Esophagus muscularis mucosa (tissue), 4 donors: Measurements from ENCODE around the gene MYH7B. TPM values are rescaled to one million over a fixed set of nuclear protein-coding genes. Genes with fewer than 3 reads are reported as not detected.

ENCODE experiments used
- DNase-seq: peaks from one replicate; pipeline ENCODE4 v3.0.0-alpha.2; 2017; ENCODE audit errors: extremely low spot score
- H3K27ac ChIP-seq, 4 donors: fragments of 200-600 bp; sonication (generic); replicated peaks in 1 of 4; 1 replicate in 3 of 4; 2 replicates in 1 of 4; pipeline ENCODE4 v1.5.1; 2016 to 2019; ENCODE audit warnings: mild to moderate bottlenecking in 1 of 4
- H3K27me3 ChIP-seq, 4 donors: fragments of 200-600 bp; sonication (generic); one replicate each; pipeline versions ENCODE4 v1.5.1 to v1.6.0; 2016 to 2019
- H3K36me3 ChIP-seq, 4 donors: fragments of 200-600 bp; sonication (generic); one replicate each; pipeline ENCODE4 v1.5.1; 2016 to 2019
- H3K4me1 ChIP-seq, 4 donors: fragments of 200-600 bp; sonication (generic); one replicate each; pipeline ENCODE4 v1.5.1; 2016 to 2019
- H3K4me3 ChIP-seq, 4 donors: fragments of 200-600 bp; sonication (generic); 1 replicate in 2 of 4; 2 replicates in 2 of 4; pipeline ENCODE4 v1.5.1; 2016 to 2019; ENCODE audit warnings: mild to moderate bottlenecking in 4 of 4, moderate library complexity in 1 of 4
- H3K9me3 ChIP-seq, 4 donors: fragments of 200-600 bp; sonication (generic); 1 replicate in 3 of 4; 2 replicates in 1 of 4; pipeline ENCODE4 v1.5.1; 2016 to 2019
- EP300 ChIP-seq: sonication (generic); formaldehyde crosslinking; IDR thresholded peaks from one replicate; pipeline ENCODE4 v1.6.1; 2017; ENCODE audit warnings: antibody characterized with exemption
- POLR2A ChIP-seq: fragments of 450-650 bp; IDR thresholded peaks from one replicate; pipeline ENCODE4 v1.6.1; 2017; ENCODE audit warnings: antibody characterized with exemption, moderate library complexity, mild to moderate bottlenecking, low read depth
- POLR2AphosphoS5 ChIP-seq, 2 donors: sonication (generic); formaldehyde crosslinking; IDR thresholded peaks; one replicate each; pipeline ENCODE4 v1.6.1; 2017; ENCODE audit warnings: antibody characterized with exemption in 2 of 2
- WGBS: methylation state at CpG from one replicate; pipeline ENCODE4 v1.1.5; 2018; 5-methylcytosine and 5-hydroxymethylcytosine counted together
- intact Hi-C: fragments of 100-400 bp; cut with DNase I; formaldehyde crosslinking; loops from one replicate; pipeline ENCODE4 v1.15.1; 2023
- total RNA-seq, 4 donors: library from RNA; depleted of rRNA; stranded (reverse); fragments of >200 nt; gene quantifications; one replicate each; pipeline versions ENCODE4 v1.1.0 to v1.2.1, GENCODE V29; 2016
- TF ChIP-seq, protein P1 (sequence below), 3 experiments: fragments of 200-600 bp in 2 of 3; fragments of 450-650 bp in 1 of 3; sonication (generic) in 2 of 3; IDR thresholded peaks; one replicate each; pipeline ENCODE4 v1.5.1; 2017 to 2019; ENCODE audit warnings: antibody characterized with exemption in 3 of 3, mild to moderate bottlenecking in 2 of 3, moderate library complexity in 1 of 3

The MYH7B gene
- total RNA-seq, 4 donors from 2014 or later: 0.17 to 0.84 (median 0.37) TPM

DNA sequence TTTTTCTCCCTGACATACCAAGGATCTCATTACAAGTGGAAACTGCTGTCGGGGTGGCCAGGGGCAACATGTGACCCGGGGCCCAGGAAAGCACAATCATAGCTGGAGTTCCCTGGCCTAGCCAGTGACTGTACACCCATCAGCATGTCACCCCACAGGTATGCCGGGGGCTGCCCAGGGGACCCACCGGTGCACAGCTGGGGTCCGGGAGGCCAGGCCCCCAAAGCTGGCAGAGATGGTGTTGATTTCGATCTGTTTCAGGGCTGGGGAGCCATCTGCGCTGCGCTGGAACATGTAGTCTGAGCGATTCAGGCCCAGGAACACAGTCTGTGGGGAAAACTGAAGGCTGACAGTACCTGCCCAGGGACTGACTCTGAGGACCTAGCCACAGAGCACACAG is 13.4 kb upstream of the MYH7B start:
- H3K27me3 ChIP-seq: no peaks in the 10 kb centered on the region
- DNase-seq: no peak
- no peak overlapping the region for H3K27ac ChIP-seq
- peaks cover 0 to 65% (median 32%) of the 10 kb centered on the region in 4 donors for H3K36me3 ChIP-seq
- WGBS: 95% methylated on average over 5 of the region's 9 CpGs
- intact Hi-C loops: no loop called here
- peaks cover 20 to 31% (median 23%) of the 10 kb centered on the region in 4 donors for H3K4me1 ChIP-seq
- no peak for TF ChIP-seq POLR2AphosphoS5 (IDR thresholded peaks at IDR 0.05)
- TF ChIP-seq, protein P1, sequence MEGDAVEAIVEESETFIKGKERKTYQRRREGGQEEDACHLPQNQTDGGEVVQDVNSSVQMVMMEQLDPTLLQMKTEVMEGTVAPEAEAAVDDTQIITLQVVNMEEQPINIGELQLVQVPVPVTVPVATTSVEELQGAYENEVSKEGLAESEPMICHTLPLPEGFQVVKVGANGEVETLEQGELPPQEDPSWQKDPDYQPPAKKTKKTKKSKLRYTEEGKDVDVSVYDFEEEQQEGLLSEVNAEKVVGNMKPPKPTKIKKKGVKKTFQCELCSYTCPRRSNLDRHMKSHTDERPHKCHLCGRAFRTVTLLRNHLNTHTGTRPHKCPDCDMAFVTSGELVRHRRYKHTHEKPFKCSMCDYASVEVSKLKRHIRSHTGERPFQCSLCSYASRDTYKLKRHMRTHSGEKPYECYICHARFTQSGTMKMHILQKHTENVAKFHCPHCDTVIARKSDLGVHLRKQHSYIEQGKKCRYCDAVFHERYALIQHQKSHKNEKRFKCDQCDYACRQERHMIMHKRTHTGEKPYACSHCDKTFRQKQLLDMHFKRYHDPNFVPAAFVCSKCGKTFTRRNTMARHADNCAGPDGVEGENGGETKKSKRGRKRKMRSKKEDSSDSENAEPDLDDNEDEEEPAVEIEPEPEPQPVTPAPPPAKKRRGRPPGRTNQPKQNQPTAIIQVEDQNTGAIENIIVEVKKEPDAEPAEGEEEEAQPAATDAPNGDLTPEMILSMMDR (IDR thresholded peaks at IDR 0.05): no peak
- no peak for TF ChIP-seq POLR2A
- TF ChIP-seq EP300: no peak
- no peaks in the 10 kb centered on the region for H3K9me3 ChIP-seq
- no peak overlapping the region for H3K4me3 ChIP-seq

DNA sequence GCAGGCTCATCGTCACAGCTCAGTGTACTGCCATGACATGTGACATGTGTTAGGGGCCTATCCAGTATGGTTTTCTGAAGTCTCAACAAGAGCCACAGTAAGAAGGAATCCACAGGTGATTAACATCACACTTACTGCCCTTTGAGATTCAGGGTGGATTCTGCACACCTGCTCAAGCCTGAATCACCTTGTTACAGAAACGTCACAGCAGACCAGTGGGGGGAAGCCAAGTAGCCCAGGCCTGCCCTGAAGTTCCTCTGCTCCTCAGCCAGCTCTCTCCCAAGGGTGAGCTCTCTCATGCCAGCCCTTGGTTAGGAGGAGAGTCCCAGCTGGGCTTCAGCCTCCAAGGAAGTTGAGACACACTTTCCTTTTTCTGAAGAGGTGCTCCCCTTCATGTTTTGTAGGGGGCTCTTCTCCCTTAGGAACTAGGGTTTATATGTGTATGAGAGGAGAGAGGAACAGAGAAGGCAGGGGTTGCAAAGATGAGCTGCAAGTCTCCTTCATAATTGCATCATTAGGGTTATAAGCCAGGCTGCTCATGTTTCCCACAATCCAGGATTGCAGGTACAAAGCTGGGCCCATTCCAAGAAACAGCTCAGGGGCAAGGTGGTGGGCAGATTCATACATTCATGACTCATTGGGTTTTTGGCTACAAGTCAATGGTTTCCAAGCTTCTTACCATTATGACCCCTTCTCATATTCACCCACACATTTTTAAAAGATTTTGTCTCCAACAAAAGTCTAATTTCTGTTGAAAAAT is 11.7 kb upstream of the MYH7B start:
- WGBS: 77% methylated on average over 2 of the region's 2 CpGs
- intact Hi-C loops: no loop called here
- Histone ChIP-seq H3K4me1 (peaks cover 6 to 19% (median 12%) of the 10 kb centered on the region in 4 donors), H3K27me3 (no peaks in the 10 kb centered on the region), H3K27ac (no peak overlapping the region), H3K9me3 (no peaks in the 10 kb centered on the region), H3K4me3 (no peak overlapping the region), H3K36me3 (peaks cover 3 to 57% (median 32%) of the 10 kb centered on the region in 4 donors)
- TF ChIP-seq EP300: no peak
- TF ChIP-seq, protein P1 (IDR thresholded peaks at IDR 0.05): no peak
- TF ChIP-seq POLR2A: no peak
- TF ChIP-seq POLR2AphosphoS5 (IDR thresholded peaks at IDR 0.05): no peak
- DNase-seq: no peak

DNA sequence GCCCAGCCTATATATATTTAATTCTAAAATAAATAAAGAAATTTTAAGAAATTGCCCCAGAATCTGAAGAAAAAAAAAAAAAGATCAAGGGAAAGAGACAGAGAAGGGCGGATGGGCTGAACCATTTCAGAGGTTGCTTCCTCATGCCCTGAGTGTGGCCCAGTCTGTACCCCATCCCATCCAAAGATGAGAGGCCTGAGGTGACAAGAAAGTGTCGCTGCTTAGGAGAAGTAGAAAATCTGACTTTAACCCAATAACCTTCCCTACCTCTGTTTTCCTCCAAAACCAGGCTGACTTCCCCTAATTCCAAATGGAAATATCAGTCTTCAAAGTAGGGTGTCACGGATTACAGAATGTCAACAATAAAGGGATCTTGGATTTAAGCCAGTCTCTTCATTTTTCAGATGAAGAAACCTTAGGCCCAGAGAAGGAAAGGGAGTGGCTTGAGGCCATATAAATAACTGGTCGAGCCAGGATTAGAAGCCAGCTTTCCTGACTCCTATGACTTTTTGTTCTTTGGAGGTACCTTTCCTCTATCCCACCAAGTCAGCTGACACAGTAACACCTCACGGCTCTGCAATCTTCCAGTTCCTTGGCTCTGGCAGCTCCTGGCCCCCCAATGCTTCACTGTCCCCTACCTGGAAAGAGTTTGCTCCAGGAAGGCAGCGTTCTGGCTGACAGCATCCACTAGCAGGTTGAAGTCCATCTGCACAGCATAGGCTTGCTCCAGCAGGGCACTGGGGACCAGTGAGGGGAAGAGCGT is 10.2 kb upstream of the MYH7B start:
- peaks cover 7 to 57% (median 33%) of the 10 kb centered on the region in 4 donors for H3K36me3 ChIP-seq

DNA sequence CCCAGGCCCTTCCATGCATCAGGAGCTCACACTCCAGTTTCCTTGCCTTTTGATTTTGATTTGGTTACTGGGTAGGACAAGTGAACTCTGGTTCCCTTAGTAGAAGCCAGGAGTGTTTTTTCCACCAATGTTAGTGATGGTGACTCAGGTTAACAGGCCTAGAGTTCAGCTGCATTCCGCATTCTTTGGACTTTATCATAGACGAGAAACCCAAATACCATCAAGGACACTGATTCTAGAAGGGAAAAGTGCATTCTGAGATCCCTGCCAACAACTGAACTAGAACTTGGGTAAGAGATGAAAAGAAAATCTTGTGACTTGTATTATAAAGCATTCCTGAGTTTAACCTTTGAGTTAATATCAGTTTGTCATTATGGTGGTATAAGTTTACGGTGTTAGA is 9.0 kb upstream of the MYH7B start:
- H3K9me3 ChIP-seq: no peaks in the 10 kb centered on the region
- no peak overlapping the region for H3K4me3 ChIP-seq
- peaks cover 0 to 18% (median 12%) of the 10 kb centered on the region in 4 donors for H3K4me1 ChIP-seq
- intact Hi-C loops: no loop called here
- H3K27ac ChIP-seq: no peak overlapping the region
- WGBS: 89% methylated on average over 3 of the region's 3 CpGs
- no peak for TF ChIP-seq POLR2A
- TF ChIP-seq POLR2AphosphoS5 (IDR thresholded peaks at IDR 0.05): no peak
- TF ChIP-seq, protein P1 (IDR thresholded peaks at IDR 0.05): no peak
- no peak for TF ChIP-seq EP300
- no peaks in the 10 kb centered on the region for H3K27me3 ChIP-seq
- no peak for DNase-seq
- peaks cover 7 to 54% (median 31%) of the 10 kb centered on the region in 4 donors for H3K36me3 ChIP-seq

More for the DNA sequence above, 10.2 kb upstream of the MYH7B start:
- H3K4me3 ChIP-seq: no peak overlapping the region
- WGBS: 61% methylated on average over 7 of the region's 7 CpGs
- DNase-seq: no peak
- peaks cover 0 to 18% (median 12%) of the 10 kb centered on the region in 4 donors for H3K4me1 ChIP-seq
- intact Hi-C loops: no loop called here
- peak overlapping the region in 3 of 4 donors; percentile 5 to 41 (median 37) for H3K27ac ChIP-seq
- no peaks in the 10 kb centered on the region for H3K27me3 ChIP-seq
- H3K9me3 ChIP-seq: no peaks in the 10 kb centered on the region
- TF ChIP-seq POLR2AphosphoS5 (IDR thresholded peaks at IDR 0.05): no peak
- no peak for TF ChIP-seq POLR2A
- TF ChIP-seq, protein P1 (IDR thresholded peaks at IDR 0.05): no peak
- TF ChIP-seq EP300: no peak
